Rectal smooth muscle tissue (tissue), 1 donor: ENCODE measurements around the gene ZDHHC7.
A peak's percentile ranks its signal among the peaks of the same experiment; 100 is the strongest.
"Not testable (repeated sequence)": the region's sequence is repeated elsewhere in the genome, so short reads cannot be mapped to it uniquely, and the experiment has no call there.

ENCODE experiments used
- H3K27ac ChIP-seq: one replicate; pipeline ENCODE4 v1.7.0; 2013; ENCODE audit warnings: low read depth, low read length, inconsistent platforms
- H3K27me3 ChIP-seq: one replicate; pipeline ENCODE4 v1.7.0; 2013; ENCODE audit warnings: low read length; ENCODE audit not compliant: control insufficient read depth, insufficient read depth
- H3K36me3 ChIP-seq: one replicate; pipeline ENCODE4 v1.7.0; 2013; ENCODE audit warnings: low read length; ENCODE audit not compliant: control insufficient read depth, insufficient read depth
- H3K4me1 ChIP-seq: one replicate; pipeline ENCODE4 v1.7.0; 2013; ENCODE audit warnings: low read length; ENCODE audit not compliant: control insufficient read depth, insufficient read depth
- H3K4me3 ChIP-seq: one replicate; pipeline ENCODE4 v1.7.0; 2013; ENCODE audit warnings: low read length
- H3K9ac ChIP-seq: one replicate; pipeline ENCODE4 v1.7.0; 2013; ENCODE audit warnings: low read length

ZDHHC7 gene

GRCh38 chr16:85010931-85011845 is at the start of gene ZDHHC7:
TSS of gene ZDHHC7 (minus strand) at chr16:85011535. CDS start at chr16:84990618, 20,917 bp downstream.
- Histone ChIP-seq H3K4me1 (peaks cover 20% of the 10 kb centered on the region), H3K36me3 (no peaks in the 10 kb centered on the region), H3K4me3 (peak within 1 kb of the TSS; percentile 96), H3K27ac (peak within 1 kb of the TSS; percentile 99), H3K9ac (peak within 1 kb of the TSS; percentile 94), H3K27me3 (no peaks in the 10 kb centered on the region)

DNA sequence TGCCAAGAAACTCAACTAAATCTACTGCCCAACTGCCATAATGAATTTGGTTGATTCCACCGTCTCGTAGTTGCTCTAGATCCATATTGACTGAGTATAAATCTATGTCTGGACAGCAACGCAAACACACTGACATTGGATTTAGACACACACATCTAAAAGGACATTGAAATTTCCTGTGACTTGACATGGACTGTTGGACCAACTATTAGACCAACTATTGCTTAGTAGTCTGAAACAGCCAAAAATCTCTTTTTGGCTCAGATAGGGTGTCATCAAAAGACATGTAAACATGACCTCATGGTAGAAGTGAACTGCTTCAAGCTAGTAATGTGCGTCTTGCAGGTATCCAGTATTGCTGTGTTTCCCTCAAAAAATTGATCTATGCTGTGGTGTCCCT is 47.6 kb upstream of the ZDHHC7 start:
- H3K4me1 ChIP-seq: peaks cover 11% of the 10 kb centered on the region
- no peaks in the 10 kb centered on the region for H3K27me3 ChIP-seq
- H3K4me3 ChIP-seq: no peak overlapping the region
- no peaks in the 10 kb centered on the region for H3K36me3 ChIP-seq
- no peak overlapping the region for H3K9ac ChIP-seq
- no peak overlapping the region for H3K27ac ChIP-seq

GRCh38 chr16:85057948-85058347 is 46.6 kb upstream of the ZDHHC7 start:
- no peak overlapping the region for H3K9ac ChIP-seq
- no peaks in the 10 kb centered on the region for H3K36me3 ChIP-seq
- H3K27me3 ChIP-seq: no peaks in the 10 kb centered on the region
- no peak overlapping the region for H3K27ac ChIP-seq
- H3K4me1 ChIP-seq: peaks cover 11% of the 10 kb centered on the region
- no peak overlapping the region for H3K4me3 ChIP-seq

- Histone ChIP-seq H3K9ac (no peak overlapping the region), H3K36me3 (no peaks in the 10 kb centered on the region), H3K27me3 (no peaks in the 10 kb centered on the region), H3K27ac (no peak overlapping the region), H3K4me1 (peaks cover 11% of the 10 kb centered on the region), H3K4me3 (no peak overlapping the region)
Observed at GRCh38 chr16:85057212-85057889, 46.0 kb upstream of the ZDHHC7 start.

GRCh38 chr16:85056211-85056748 is 44.9 kb upstream of the ZDHHC7 start:
- H3K9ac ChIP-seq: no peak overlapping the region
- H3K4me3 ChIP-seq: peak overlapping the region; percentile 49

GRCh38 chr16:85055493-85056210 is 44.3 kb upstream of the ZDHHC7 start:
- H3K36me3 ChIP-seq: no peaks in the 10 kb centered on the region
- peak overlapping the region; percentile 79 for H3K27ac ChIP-seq
- H3K27me3 ChIP-seq: no peaks in the 10 kb centered on the region
- H3K4me1 ChIP-seq: peaks cover 11% of the 10 kb centered on the region
- H3K4me3 ChIP-seq: peak overlapping the region; percentile 49
- H3K9ac ChIP-seq: peak overlapping the region; percentile 13

More at GRCh38 chr16:85056211-85056748, 44.9 kb upstream of the ZDHHC7 start:
- no peaks in the 10 kb centered on the region for H3K36me3 ChIP-seq
- H3K4me1 ChIP-seq: peaks cover 11% of the 10 kb centered on the region
- H3K27ac ChIP-seq: peak overlapping the region; percentile 79
- no peaks in the 10 kb centered on the region for H3K27me3 ChIP-seq

DNA sequence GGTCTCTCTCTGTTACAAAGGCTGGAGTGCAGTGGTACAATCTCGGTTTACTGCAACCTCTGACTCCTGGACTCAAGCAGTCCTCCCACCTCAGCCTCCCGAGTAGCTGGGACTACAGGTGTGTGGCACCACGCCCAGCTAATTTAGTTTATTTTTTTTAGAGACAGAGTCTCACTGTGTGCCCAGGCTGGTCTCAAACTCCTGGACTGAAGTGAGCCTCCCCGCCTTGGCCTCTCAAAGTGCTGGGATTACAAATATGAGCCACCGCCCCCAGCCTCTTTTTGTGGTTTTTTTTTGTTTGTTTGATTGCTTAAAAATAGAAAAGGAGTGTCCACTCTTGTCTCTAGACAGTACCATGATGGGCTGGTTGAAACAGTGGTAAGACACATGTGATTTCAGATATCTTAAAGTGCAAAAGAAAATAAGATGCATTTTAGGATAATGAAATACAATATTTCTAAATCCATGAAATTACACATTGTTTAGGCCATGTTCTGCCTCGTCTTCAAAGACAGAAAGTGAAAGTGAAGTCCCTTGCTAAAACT is 43.7 kb upstream of the ZDHHC7 start:
- no peaks in the 10 kb centered on the region for H3K36me3 ChIP-seq
- H3K27ac ChIP-seq: peak overlapping the region; percentile 79
- peak overlapping the region; percentile 49 for H3K4me3 ChIP-seq
- H3K9ac ChIP-seq: no peak overlapping the region
- H3K4me1 ChIP-seq: peaks cover 11% of the 10 kb centered on the region
- H3K27me3 ChIP-seq: no peaks in the 10 kb centered on the region

- not testable (repeated sequence) for H3K36me3 ChIP-seq, H3K4me3 ChIP-seq, H3K27ac ChIP-seq, H3K27me3 ChIP-seq, H3K9ac ChIP-seq
- peaks cover 11% of the 10 kb centered on the region for H3K4me1 ChIP-seq
Observed at GRCh38 chr16:85054321-85054720, 43.0 kb upstream of the ZDHHC7 start.

DNA sequence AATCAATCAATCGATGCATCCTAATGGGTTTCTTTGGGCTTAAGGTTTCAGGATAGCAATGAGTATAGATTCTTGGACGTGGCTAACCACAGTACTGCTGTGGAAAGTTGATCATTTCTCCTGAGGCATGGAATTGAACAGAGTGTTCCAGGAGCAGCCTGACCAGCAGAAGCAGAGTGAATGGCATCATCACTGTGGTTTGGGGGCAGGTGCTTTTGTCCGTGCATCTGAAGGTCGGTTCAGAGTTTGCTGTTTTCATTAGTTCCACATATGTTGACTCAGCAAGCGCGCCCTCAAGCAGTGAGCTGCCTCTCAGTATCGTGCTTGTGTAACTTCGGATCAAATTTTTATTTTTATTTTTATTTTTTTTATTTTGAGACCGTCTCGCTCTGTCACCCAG is 41.2 kb upstream of the ZDHHC7 start:
- no peak overlapping the region for H3K27ac ChIP-seq
- H3K36me3 ChIP-seq: no peaks in the 10 kb centered on the region
- no peaks in the 10 kb centered on the region for H3K27me3 ChIP-seq
- H3K9ac ChIP-seq: no peak overlapping the region
- peaks cover 11% of the 10 kb centered on the region for H3K4me1 ChIP-seq
- H3K4me3 ChIP-seq: no peak overlapping the region

GRCh38 chr16:85051683-85052082 is 40.3 kb upstream of the ZDHHC7 start:
- Histone ChIP-seq H3K36me3 (no peaks in the 10 kb centered on the region), H3K9ac (no peak overlapping the region), H3K4me3 (no peak overlapping the region), H3K27me3 (no peaks in the 10 kb centered on the region), H3K4me1 (peaks cover 11% of the 10 kb centered on the region), H3K27ac (no peak overlapping the region)

GRCh38 chr16:85051067-85051581 is 39.8 kb upstream of the ZDHHC7 start:
- Histone ChIP-seq H3K4me3 (no peak overlapping the region), H3K9ac (no peak overlapping the region), H3K27ac (no peak overlapping the region), H3K4me1 (peaks cover 11% of the 10 kb centered on the region), H3K27me3 (no peaks in the 10 kb centered on the region), H3K36me3 (no peaks in the 10 kb centered on the region)
